Measurements from ENCODE around the gene SLC12A8.

SLC12A8 gene

DNA sequence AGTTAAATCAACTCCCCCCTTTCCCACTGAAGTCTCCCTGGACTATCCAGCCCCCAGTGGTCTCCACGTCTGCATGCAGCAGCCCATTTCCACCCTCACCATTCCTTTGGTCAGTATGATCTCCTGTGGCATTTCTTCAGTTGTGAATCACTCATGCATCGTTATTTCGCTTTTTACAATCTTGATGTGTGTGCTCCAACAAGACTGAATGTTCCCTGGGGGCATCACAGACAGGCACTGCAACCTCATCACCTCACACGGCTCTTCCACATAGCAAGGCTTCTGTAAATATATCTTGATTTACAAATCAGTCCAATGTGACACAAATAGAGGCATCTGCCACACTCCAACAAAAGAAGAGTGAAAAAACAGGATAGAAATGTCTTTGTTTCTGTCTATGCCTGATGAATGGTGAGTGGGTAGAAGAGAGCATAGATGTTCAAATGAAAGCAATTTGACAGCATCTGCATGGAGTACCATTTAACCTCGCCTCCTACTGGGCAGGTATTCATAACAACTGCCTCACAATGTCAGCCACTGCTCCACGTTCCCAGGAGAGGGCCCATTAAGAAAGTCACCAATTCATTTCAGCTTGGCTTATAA, 162.0 kb downstream of the SLC12A8 start:
- DNase-seq, result peak; percentile 39

- no peak for DNase-seq
Observed at GRCh38 chr3:125048282-125048681, 164.3 kb downstream of the SLC12A8 start.

DNA sequence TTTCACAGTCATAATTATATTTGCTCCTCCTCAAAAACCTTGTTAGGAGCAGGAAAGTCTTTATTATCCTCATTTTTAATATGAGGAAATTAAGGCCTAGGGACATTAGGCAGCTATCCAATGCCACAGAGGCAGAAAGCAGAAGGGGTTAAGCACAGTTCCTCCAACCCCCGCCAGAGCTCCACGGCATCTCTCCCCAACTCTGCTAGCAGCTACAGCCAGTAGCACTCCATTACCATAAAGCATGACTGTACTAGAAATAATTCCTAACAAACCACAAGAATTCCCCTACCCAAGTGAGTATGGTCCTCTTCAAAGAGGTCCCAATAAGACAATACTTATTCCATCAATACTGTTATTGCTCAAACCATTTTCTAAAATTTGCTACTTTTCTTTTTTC, 166.6 kb downstream of the SLC12A8 start:
- DNase-seq, result no peak

DNA sequence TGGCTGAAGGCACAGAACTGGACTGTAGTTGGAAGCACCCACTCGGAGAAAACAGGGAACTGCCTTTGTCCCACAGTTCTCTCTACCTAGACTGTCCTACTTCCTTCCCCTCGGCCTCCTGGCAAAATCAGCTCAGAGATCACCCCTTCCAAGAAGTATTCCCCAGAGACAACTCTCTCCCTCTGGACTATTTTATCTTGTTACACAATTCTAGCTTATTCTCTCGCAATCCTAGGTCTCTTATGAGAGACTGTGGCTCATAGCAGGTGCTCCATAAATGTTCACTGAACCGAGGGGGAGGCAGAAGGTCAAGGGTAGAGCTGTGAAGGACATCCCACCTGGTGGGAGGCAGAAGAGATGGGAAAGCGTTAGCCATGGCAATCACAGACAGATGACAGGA, 167.4 kb downstream of the SLC12A8 start:
- DNase-seq, result no peak

DNA sequence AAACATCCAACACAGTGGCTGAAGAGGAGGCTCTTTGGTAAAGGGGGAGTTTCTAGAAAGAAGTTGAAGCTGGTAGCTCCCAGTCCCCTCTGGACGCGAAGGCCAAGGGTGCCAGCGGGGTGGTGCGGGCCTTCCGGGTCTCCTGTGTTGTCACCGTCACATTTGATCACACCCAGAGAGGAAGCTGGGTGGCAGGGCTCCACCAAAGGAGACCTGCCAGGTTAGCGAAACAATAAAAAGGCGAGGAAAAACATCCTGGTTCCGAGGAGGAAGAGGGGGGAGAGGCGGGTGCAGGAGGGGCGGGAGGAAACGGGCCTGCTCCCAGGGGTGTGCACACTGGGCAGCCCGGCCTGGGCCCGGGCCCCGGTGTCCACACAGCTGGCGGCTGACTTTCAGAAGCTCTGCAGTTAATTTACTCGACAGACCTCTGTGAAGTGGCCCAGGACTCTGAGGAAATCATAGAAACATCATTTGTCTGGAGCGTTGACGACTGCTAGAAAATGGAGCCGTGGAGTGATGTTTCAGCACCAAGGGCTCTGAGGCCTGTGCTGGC, 168.9 kb downstream of the SLC12A8 start:
- no peak for DNase-seq

DNA sequence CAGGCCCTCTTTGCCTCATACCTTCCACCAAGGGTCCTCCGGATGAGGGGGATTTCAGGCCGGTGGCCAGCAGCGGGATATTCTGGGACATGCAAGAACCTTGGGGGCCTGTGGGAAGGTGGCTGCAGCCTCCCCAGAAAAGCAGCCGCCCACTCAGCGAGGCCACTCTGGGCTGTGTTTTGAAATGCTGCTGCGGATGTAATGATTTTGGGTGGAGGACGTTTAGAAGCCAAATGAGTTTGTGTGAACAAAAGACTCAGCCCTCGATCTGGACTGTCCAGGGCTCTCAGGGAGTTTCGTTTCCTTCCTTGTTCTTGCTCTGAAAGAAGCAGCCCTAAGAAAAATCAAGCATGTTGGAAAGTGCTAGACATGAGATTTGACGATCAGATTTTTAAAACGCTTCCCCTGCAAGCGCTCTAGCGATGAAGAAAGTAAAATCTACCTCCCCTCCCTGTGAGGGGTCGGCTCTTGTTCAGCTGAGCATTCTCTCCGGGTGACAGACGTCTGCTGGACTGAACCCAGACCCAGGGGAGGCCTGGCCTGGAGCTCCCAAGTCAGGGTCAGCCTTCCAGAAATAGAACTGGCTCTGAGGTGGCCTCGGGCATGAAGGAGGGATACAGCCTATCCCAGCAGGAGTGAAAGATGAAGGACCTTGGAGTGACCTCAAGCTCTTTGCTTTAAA, 169.7 kb downstream of the SLC12A8 start:
- DNase-seq, result no peak

DNA sequence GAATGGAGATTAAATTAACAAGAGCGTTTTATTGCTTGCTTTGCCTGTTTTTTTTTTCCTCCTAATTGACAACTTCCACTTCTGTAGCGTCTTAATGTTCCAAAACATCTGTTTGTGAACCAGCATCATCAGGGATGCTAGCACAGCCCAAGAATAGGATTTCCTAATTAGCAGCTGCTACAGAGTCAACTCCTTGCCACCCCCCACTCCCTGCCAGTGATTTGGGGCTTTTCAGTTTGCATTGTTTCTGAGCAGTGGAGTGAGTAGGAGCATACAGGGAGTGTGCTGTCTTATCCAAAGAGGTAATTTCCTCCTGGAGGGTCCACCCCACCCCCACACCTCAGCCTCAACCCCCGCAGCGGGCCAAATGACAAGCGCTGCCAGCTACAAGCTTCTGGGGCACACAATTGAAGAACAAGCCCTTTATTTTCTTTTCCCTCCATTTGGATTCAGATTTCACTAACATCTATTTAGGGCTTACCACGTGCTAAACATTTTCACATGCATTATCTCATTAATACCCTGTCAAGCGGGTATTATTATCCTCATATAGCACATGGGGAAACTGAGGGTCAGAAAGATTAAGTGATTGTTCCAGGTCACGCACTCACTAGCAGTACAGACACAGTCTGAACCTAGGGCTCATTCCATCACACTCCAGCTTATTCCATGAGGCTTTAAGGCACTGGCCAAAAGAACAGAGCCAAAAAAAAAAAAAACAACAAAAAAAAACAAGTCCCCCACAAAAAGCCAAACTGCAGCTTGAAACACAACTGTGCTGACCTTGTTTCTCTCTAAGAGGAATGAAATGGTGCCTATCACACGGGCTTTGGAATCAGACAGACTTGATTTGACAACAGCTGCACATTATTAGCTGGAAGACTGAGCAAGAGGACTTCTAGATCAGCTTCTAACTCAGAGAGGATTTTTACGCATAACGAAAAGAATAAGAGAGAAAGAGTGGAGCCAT, 173.1 kb downstream of the SLC12A8 start:
- DNase-seq, result no peak

DNA sequence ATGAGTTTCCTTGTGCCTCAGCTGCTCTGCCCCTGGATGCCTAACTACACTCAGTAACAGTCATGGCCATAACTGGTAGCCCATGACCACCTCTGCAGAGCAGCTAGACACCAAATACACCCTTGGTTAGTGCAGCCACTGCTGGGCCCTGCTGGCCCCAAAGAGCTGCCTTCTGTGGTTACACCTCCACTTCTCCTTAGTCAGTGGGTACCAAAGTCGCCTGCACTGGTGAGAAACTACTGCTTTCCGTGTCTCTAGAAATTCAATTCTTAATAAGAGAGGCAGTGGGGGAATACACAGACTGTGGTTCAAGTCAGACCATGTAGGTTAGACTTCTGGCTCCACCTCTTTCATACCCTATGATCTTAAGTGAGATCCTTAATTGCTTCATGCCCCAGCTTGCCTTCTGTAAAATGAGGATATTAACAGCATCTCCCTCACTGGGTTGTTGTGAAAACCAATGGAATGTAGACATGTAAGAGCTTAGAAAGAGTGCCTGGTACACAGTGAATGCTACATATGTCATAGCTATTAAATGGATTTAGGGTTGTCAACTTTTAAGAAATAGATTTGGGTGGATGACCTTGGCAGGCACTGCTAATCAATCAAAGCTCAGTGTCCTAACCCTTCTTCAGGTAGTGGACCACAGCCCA, 174.9 kb downstream of the SLC12A8 start:
- no peak for DNase-seq

GRCh38 chr3:125035217-125035616, 177.3 kb downstream of the SLC12A8 start:
- DNase-seq, result no peak

- DNase-seq, result no peak
Observed at GRCh38 chr3:125033616-125034015, 178.9 kb downstream of the SLC12A8 start.

DNA sequence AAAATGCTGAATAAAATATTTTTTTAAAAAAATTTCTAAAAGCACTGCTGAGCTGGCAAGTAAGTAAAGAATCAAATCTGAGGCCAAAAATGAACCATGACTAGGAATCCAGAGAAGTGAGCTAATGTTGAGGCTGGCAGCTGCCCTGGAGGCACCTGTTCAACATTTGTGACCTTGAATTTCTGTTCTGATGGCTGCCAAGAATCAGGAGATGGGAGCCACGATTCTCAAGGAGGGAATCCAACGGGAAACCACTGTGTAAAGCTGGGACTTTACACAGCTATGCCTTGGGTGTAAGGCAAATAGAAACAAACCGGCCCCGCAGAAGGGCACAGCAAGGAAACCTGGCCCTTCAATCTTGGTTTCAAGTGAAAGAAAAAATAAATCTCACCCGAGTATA, 179.4 kb downstream of the SLC12A8 start:
- DNase-seq, result no peak

GRCh38 chr3:125032683-125033082, 179.9 kb downstream of the SLC12A8 start:
- DNase-seq, result no peak

All from NCI-H748 treated with DMSO at 0.1 percent for 48 hours (cell line).